Stimulated activated effector memory CD8-positive, alpha-beta T cell treated with anti-CD3 and anti-CD28 coated beads, Interleukin-12 subunit alpha, Interleukin-12 subunit beta, amount 100 ng/mL, for 72 hours (primary cell): ENCODE data around the gene JARID2.

ENCODE experiments used
- ATAC-seq: fragments of 150-1000 bp; cut with Tn5 transposase; 2 replicates; pipeline ENCODE4 v1.10.0; 2021
- DNase-seq, 2 donors: peaks; one replicate each; pipeline ENCODE4 v3.0.0; 2021 to 2022; ENCODE audit warnings: low spot score in 2 of 2
- H3K27ac Mint-ChIP-seq: one replicate; pipeline ENCODE4 v1.8.0; 2022; ENCODE audit warnings: mild to moderate bottlenecking, mixed read lengths
- H3K36me3 Mint-ChIP-seq: one replicate; pipeline ENCODE4 v1.8.0; 2022; ENCODE audit warnings: mild to moderate bottlenecking, mixed read lengths
- H3K4me1 Mint-ChIP-seq: one replicate; pipeline ENCODE4 v1.8.0; 2022; ENCODE audit warnings: mixed read lengths
- H3K4me3 Mint-ChIP-seq: one replicate; pipeline ENCODE4 v1.8.0; 2022; ENCODE audit warnings: mild to moderate bottlenecking, mixed read lengths
- H3K9me3 Mint-ChIP-seq: one replicate; pipeline ENCODE4 v1.8.0; 2022; ENCODE audit warnings: mixed read lengths

The JARID2 gene

GRCh38 chr6:15351631-15352030 lies 105.8 kb downstream of the JARID2 start:
- H3K9me3 Mint-ChIP-seq = no peaks in the 10 kb centered on the region
- peaks cover 78% of the 10 kb centered on the region for H3K4me1 Mint-ChIP-seq
- ATAC-seq = no peak
- DNase-seq = no peak
- H3K36me3 Mint-ChIP-seq = peaks cover 32% of the 10 kb centered on the region
- H3K4me3 Mint-ChIP-seq = no peak overlapping the region
- H3K27ac Mint-ChIP-seq = no peak overlapping the region

DNA sequence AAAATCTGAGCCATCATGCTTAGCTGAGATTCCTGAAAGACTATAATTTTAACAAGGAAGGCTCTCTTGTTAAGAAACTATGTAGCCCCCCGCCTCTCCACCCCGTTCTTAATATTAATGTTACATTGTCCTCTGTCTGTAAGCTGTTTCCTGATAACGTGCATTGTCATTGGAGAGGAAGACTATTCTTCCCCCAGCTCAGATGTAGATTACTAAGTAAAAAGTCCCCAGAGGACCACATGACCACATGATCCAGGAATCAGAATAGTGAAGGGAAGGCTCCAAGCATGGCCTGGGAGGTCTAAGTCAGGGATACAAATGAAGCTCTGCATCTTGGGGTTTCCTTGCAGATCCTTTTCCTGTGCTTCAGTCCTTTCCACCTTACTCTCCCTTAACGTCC lies 106.4 kb downstream of the JARID2 start:
- peak overlapping the region; percentile 45 for H3K27ac Mint-ChIP-seq
- DNase-seq (no peak), ATAC-seq (no peak)
- no peak overlapping the region for H3K4me3 Mint-ChIP-seq
- H3K36me3 Mint-ChIP-seq = peaks cover 32% of the 10 kb centered on the region
- peaks cover 73% of the 10 kb centered on the region for H3K4me1 Mint-ChIP-seq
- H3K9me3 Mint-ChIP-seq = no peaks in the 10 kb centered on the region

- peak overlapping the region; percentile 45 for H3K27ac Mint-ChIP-seq
- ATAC-seq = peak; percentile 81
- H3K4me3 Mint-ChIP-seq = no peak overlapping the region
- H3K4me1 Mint-ChIP-seq = peaks cover 74% of the 10 kb centered on the region
- peaks cover 32% of the 10 kb centered on the region for H3K36me3 Mint-ChIP-seq
- DNase-seq = no peak
- no peaks in the 10 kb centered on the region for H3K9me3 Mint-ChIP-seq
Observed at GRCh38 chr6:15352845-15353244, 107.0 kb downstream of the JARID2 start.

DNA sequence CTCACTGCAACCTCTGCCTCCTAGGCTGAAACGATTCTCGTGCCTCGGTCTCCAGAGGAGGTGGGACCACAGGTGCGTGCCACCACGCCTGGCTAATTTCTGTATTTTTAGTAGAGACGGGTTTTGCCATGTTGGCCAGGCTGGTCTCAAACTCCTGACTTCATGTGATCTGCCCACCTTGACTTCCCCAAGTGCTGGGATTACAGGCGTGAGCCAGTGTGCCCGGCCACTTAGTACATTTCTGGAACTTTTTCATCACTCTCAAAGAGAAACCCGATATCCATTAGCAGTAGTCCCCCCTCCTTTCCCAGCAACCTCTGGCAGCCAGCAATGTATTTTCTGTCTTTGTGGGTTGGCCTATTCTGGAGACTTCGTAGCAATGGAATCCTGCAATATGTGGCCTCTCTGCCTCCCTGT lies 109.8 kb downstream of the JARID2 start:
- no peak overlapping the region for H3K4me3 Mint-ChIP-seq
- no peak overlapping the region for H3K27ac Mint-ChIP-seq
- H3K36me3 Mint-ChIP-seq = peaks cover 18% of the 10 kb centered on the region
- no peaks in the 10 kb centered on the region for H3K9me3 Mint-ChIP-seq
- no peak for DNase-seq
- peaks cover 77% of the 10 kb centered on the region for H3K4me1 Mint-ChIP-seq
- ATAC-seq = no peak

- Mint-ChIP-seq H3K4me1 (peaks cover 75% of the 10 kb centered on the region), H3K4me3 (no peak overlapping the region), H3K36me3 (peaks cover 17% of the 10 kb centered on the region), H3K9me3 (no peaks in the 10 kb centered on the region), H3K27ac (no peak overlapping the region)
- DNase-seq (no peak), ATAC-seq (no peak)
Observed at GRCh38 chr6:15356179-15356578, 110.3 kb downstream of the JARID2 start.

DNA sequence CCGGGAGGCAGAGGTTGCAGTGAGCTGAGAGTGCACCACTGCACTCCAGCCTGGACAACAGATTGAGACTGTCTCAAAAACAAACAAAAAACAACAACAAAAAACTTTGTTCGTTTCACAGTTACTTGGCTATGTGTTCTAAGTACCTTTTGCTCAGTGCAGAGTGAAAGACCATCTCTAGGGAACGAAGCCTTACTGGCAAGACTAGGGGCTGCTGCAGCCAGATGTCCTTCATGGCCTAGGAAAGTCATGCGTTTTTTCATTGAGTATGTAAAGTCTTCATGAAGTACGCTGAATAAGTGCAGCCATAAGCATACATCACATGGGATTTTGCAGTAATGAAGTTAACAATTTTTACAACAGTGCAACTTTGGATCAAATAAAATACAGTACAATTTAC lies 111.1 kb downstream of the JARID2 start:
- DNase-seq (no peak), ATAC-seq (no peak)
- Mint-ChIP-seq H3K9me3 (no peaks in the 10 kb centered on the region), H3K4me3 (no peak overlapping the region), H3K4me1 (peaks cover 68% of the 10 kb centered on the region), H3K27ac (no peak overlapping the region), H3K36me3 (peaks cover 17% of the 10 kb centered on the region)

DNA sequence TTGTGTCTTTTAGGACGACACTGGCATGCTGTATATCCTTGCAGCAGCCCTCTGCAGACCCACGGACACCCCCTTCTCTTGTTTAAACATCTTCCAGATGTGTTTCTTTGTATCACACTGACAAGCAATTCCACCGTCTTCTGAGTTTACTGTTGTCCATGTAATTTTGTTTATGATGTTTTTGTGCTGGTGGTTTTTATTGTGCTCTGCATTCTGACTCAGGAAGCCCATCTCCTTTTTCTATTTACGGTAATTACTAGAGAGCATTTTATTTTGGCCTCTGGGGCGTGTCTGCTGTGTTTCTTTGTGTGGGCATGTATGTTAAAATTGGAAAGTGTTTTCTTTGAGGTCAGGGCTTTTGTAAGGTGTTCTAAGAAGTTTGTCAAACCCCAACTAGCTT lies 111.9 kb downstream of the JARID2 start:
- peaks cover 17% of the 10 kb centered on the region for H3K36me3 Mint-ChIP-seq
- peaks cover 61% of the 10 kb centered on the region for H3K4me1 Mint-ChIP-seq
- DNase-seq (no peak), ATAC-seq (peak; percentile 13)
- no peak overlapping the region for H3K4me3 Mint-ChIP-seq
- no peak overlapping the region for H3K27ac Mint-ChIP-seq
- no peaks in the 10 kb centered on the region for H3K9me3 Mint-ChIP-seq

DNA sequence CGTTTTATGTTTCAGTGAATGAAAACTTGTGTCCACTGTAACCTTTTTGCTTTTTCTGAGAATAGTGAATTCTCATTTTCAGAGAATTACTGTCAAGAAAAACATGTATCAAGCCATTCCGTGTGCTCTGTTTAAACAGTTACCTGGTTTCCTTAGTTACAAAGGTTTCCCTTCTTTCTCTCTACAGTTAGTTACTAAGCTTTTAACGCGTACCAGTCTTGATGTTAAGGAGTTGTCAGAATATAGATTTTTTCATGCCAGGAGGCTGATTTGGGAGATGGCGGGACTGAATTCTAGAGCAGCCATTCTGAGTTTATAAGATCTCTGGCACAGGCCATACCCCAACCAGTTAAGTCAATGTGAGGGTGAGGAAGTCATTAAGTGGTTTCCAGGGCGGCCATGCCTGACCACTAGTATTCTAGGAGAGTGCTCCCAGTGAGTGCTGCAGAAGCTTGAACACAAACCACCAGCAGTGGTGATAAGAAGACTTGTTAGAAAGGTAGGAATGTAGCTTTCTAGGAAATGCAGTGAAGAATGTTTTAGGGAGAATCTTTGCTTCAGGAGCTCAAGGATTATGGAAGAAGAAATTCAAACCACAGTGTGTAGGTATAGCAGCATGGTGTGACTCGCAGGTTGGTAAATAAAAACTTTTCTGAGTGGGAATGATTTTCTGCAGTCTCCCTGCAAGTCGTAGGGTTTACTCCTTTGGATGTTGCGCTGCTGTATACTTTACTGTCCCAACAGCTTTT lies 112.9 kb downstream of the JARID2 start:
- ATAC-seq = no peak
- DNase-seq = no peak
- Mint-ChIP-seq H3K27ac (no peak overlapping the region), H3K4me3 (no peak overlapping the region), H3K4me1 (peaks cover 52% of the 10 kb centered on the region), H3K9me3 (no peaks in the 10 kb centered on the region), H3K36me3 (peaks cover 17% of the 10 kb centered on the region)

- DNase-seq (no peak), ATAC-seq (peak; percentile 22)
- Mint-ChIP-seq H3K4me3 (no peak overlapping the region), H3K4me1 (peaks cover 45% of the 10 kb centered on the region), H3K9me3 (no peaks in the 10 kb centered on the region), H3K36me3 (peaks cover 15% of the 10 kb centered on the region), H3K27ac (no peak overlapping the region)
Observed at GRCh38 chr6:15359335-15359862, 113.5 kb downstream of the JARID2 start.

DNA sequence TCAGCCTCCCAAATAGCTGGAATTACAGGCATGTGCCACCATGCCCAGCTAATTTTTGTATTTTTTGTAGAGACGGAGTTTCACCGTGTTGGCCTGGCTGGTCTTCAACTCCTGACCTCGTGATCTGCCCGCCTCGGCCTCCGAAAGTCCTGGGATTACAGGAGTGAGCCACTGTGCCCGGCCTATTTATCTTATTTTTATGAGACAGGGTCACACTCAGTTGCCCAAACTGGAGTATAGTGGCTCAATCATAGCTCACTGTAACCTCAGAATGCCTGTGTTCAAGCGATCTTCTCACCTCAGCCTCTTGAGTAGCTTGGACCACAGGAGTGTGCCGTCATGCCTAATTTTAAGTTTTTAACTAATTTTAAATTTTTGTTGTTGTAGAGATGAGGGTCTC lies 114.4 kb downstream of the JARID2 start:
- H3K4me3 Mint-ChIP-seq = no peak overlapping the region
- DNase-seq (no peak), ATAC-seq (no peak)
- H3K36me3 Mint-ChIP-seq = peaks cover 10% of the 10 kb centered on the region
- H3K4me1 Mint-ChIP-seq = peaks cover 40% of the 10 kb centered on the region
- no peaks in the 10 kb centered on the region for H3K9me3 Mint-ChIP-seq
- H3K27ac Mint-ChIP-seq = no peak overlapping the region

GRCh38 chr6:15361197-15361596 lies 115.3 kb downstream of the JARID2 start:
- H3K36me3 Mint-ChIP-seq = peaks cover 8% of the 10 kb centered on the region
- peaks cover 36% of the 10 kb centered on the region for H3K4me1 Mint-ChIP-seq
- DNase-seq (no peak), ATAC-seq (no peak)
- no peaks in the 10 kb centered on the region for H3K9me3 Mint-ChIP-seq
- no peak overlapping the region for H3K27ac Mint-ChIP-seq
- H3K4me3 Mint-ChIP-seq = no peak overlapping the region

- Mint-ChIP-seq H3K36me3 (peaks cover 4% of the 10 kb centered on the region), H3K4me3 (no peak overlapping the region), H3K9me3 (no peaks in the 10 kb centered on the region), H3K27ac (no peak overlapping the region), H3K4me1 (peaks cover 41% of the 10 kb centered on the region)
- DNase-seq = no peak
- ATAC-seq = no peak
Observed at GRCh38 chr6:15362274-15363160, 116.6 kb downstream of the JARID2 start.

DNA sequence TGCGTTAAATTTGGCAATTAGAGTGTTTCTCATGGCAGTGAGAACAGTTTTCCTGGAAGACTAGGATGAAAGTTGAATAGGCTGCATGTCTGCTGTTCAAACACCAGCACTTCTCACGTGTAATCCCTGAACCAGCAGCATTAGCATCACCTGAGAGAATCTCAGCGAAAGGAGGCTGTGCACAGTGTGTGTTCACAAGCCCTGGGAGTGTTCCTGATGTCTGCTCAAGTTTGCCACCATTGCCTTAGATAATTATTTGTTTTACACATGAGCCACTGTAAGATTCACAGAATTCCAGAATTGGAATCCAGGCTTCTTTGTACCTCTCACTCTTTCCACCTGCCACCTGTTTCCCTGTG lies 117.3 kb downstream of the JARID2 start:
- peak; percentile 56 for ATAC-seq
- no peak for DNase-seq
- Mint-ChIP-seq H3K27ac (no peak overlapping the region), H3K36me3 (peaks cover 4% of the 10 kb centered on the region), H3K4me1 (peaks cover 41% of the 10 kb centered on the region), H3K4me3 (no peak overlapping the region), H3K9me3 (no peaks in the 10 kb centered on the region)

- Mint-ChIP-seq H3K9me3 (no peaks in the 10 kb centered on the region), H3K4me1 (peaks cover 40% of the 10 kb centered on the region), H3K4me3 (no peak overlapping the region)
Observed at GRCh38 chr6:15363523-15364400, 117.9 kb downstream of the JARID2 start.

More at GRCh38 chr6:15363523-15364400, 117.9 kb downstream of the JARID2 start:
- ATAC-seq (peak; percentile 96), DNase-seq (no peak)
- Mint-ChIP-seq H3K36me3 (peaks cover 2% of the 10 kb centered on the region), H3K27ac (no peak overlapping the region)
